ENCODE data around the gene NDUFS8. TPM values are rescaled to one million over a fixed set of nuclear protein-coding genes. Genes with fewer than 3 reads are reported as not detected.

NDUFS8 gene
- total and polyA plus RNA-seq, 10 of the 15 experiments (the other 5 are each of a cell fraction or from before 2014, with no cell fraction given) = 17.6 to 308 (median 120) TPM

DNA sequence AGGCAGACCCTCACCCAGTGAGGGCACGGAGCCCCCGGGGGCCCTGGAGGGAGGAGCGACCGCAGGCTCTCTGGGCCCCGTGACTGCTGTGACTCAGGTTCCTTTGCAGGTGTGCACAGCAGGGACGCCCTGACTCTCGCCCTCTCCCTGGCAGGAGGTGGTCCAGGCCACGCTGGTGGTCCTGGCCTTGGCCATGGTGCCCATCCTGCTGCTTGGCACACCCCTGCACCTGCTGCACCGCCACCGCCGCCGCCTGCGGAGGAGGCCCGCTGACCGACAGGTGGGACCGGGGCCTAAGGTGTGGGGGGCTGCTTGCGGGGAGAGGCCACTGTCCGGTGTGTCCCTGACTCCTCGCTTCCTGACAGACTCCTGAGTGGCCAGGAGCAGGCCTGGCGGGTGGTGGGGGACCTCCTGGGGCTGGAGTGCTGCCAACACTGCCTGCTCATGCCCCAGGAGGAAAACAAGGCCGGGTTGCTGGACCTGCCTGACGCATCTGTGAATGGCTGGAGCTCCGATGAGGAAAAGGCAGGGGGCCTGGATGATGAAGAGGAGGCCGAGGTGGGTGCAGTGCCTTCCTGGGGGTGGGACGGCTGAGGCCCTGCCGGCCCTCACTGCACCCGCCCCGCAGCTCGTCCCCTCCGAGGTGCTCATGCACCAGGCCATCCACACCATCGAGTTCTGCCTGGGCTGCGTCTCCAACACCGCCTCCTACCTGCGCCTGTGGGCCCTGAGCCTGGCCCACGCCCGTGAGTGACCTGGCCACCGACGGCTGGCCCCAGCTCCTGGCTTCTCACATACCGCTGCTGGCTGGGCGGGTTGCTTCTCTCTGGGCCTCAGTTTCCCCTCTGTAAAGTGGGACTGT lies 19.3 kb downstream of the NDUFS8 start:
- no peaks in the 10 kb centered on the region for H4K20me1 ChIP-seq (ENCODE audit: control insufficient read depth, insufficient read depth)
- SMC1A ChIA-PET (ENCODE audit: uncharacterized antibody, unreplicated experiment) = no interaction called here
- H2AFZ ChIP-seq (ENCODE audit: control insufficient read depth, low read depth, low read length) = no peak overlapping the region
- H3K4me1 ChIP-seq (ENCODE audit: control insufficient read depth, insufficient read depth, low read length) = no peaks in the 10 kb centered on the region
- no peak for ATAC-seq
- TSS peak; percentile 31 for BruUV-seq (replicated peaks)
- RAD21 ChIA-PET (ENCODE audit: unreplicated experiment) = no interaction called here
- no peaks in the 10 kb centered on the region for H3K27me3 ChIP-seq (replicated peaks in 1 of 2; ENCODE audit: control insufficient read depth in 2 of 2, insufficient read depth in 2 of 2, low read length in 1 of 2)
- no peak for FAIRE-seq
- H3K27ac ChIP-seq (ENCODE audit: control insufficient read depth, insufficient read depth) = no peak overlapping the region
- no peak overlapping the region for H3K9ac ChIP-seq (ENCODE audit: control insufficient read depth, insufficient read depth, low read length)
- DNase-seq (ENCODE audit: low read depth, low spot score) = no peak
- H3K79me2 ChIP-seq (ENCODE audit: control insufficient read depth, insufficient read depth, low read length) = no peaks in the 10 kb centered on the region
- H3K4me2 ChIP-seq (ENCODE audit: control insufficient read depth, insufficient read depth) = no peak overlapping the region
- peaks cover 19 to 29% of the 10 kb centered on the region in 2 experiments; a peak in 3 of 4 replicates for H3K36me3 ChIP-seq (ENCODE audit: control insufficient read depth in 2 of 2, insufficient read depth in 2 of 2, low read length in 1 of 2)
- intact Hi-C loops (cut with micrococcal nuclease; ENCODE audit: unreplicated experiment) = no loop called here
- POLR2A ChIA-PET = no interaction called here
- no peaks in the 10 kb centered on the region for H3K9me3 ChIP-seq (replicated peaks; ENCODE audit: control insufficient read depth, insufficient read depth, low read length)
- TF ChIP-seq POLR2A (IDR thresholded peaks at IDR 0.05; ENCODE audit: low read depth, low read length) = peak; percentile 59
- TF ChIP-seq PML (IDR thresholded peaks at IDR 0.05; ENCODE audit: low read length) = no peak
- TF ChIP-seq IRF4 (IDR thresholded peaks at IDR 0.05; ENCODE audit: low read depth, low read length) = no peak
- H3K4me3 ChIP-seq = no peak overlapping the region
- CTCF ChIA-PET = no interaction called here
- 95% methylated on average over 40 of the region's 40 CpGs for WGBS (ENCODE audit: insufficient coverage, insufficient replicate concordance, low lambda C conversion rate, missing lambda C conversion rate)
- in situ Hi-C loops (cut with MboI) = no loop called here

GRCh38 chr11:68050371-68050841 lies 19.9 kb downstream of the NDUFS8 start:
- no peak for FAIRE-seq
- intact Hi-C loops (cut with micrococcal nuclease; ENCODE audit: unreplicated experiment) = no loop called here
- ChIA-PET SMC1A (ENCODE audit: uncharacterized antibody, unreplicated experiment) (no interaction called here), CTCF (no interaction called here), POLR2A (no interaction called here), RAD21 (ENCODE audit: unreplicated experiment) (interaction anchor here (1.5 kb wide), 1 partner anchor 9 kb away, joined by 3 read pairs; no protein-coding TSS in a partner anchor)
- BruUV-seq (replicated peaks) = no TSS peak
- no peak overlapping the region for H3K4me3 ChIP-seq
- no peak overlapping the region for H2AFZ ChIP-seq (ENCODE audit: control insufficient read depth, low read depth, low read length)
- in situ Hi-C loops (cut with MboI) = no loop called here
- H3K4me2 ChIP-seq (ENCODE audit: control insufficient read depth, insufficient read depth) = no peak overlapping the region
- H3K9ac ChIP-seq (ENCODE audit: control insufficient read depth, insufficient read depth, low read length) = no peak overlapping the region
- H3K4me1 ChIP-seq (ENCODE audit: control insufficient read depth, insufficient read depth, low read length) = no peaks in the 10 kb centered on the region
- H3K9me3 ChIP-seq (replicated peaks; ENCODE audit: control insufficient read depth, insufficient read depth, low read length) = no peaks in the 10 kb centered on the region
- ATAC-seq = no peak
- no peaks in the 10 kb centered on the region for H3K79me2 ChIP-seq (ENCODE audit: control insufficient read depth, insufficient read depth, low read length)
- peaks cover 14 to 24% of the 10 kb centered on the region in 2 experiments; a peak in 3 of 4 replicates for H3K36me3 ChIP-seq (ENCODE audit: control insufficient read depth in 2 of 2, insufficient read depth in 2 of 2, low read length in 1 of 2)
- H4K20me1 ChIP-seq (ENCODE audit: control insufficient read depth, insufficient read depth) = no peaks in the 10 kb centered on the region
- 97% methylated on average over 18 of the region's 18 CpGs for WGBS (ENCODE audit: insufficient coverage, insufficient replicate concordance, low lambda C conversion rate, missing lambda C conversion rate)
- H3K27ac ChIP-seq (ENCODE audit: control insufficient read depth, insufficient read depth) = no peak overlapping the region
- TF ChIP-seq ZSCAN29 (IDR thresholded peaks at IDR 0.05) = no peak
- TF ChIP-seq ZNF207 (IDR thresholded peaks at IDR 0.05; ENCODE audit: borderline replicate concordance) = no peak
- no peak for TF ChIP-seq IKZF2 (IDR thresholded peaks at IDR 0.05)
- TF ChIP-seq JUND (IDR thresholded peaks at IDR 0.05; ENCODE audit: low read depth, low read length) = no peak
- DNase-seq (ENCODE audit: low read depth, low spot score) = no peak
- H3K27me3 ChIP-seq (replicated peaks in 1 of 2; ENCODE audit: control insufficient read depth in 2 of 2, insufficient read depth in 2 of 2, low read length in 1 of 2) = no peaks in the 10 kb centered on the region

Data from GM12878 (cell line).